ENCODE measurements around the gene REN.

REN gene

DNA sequence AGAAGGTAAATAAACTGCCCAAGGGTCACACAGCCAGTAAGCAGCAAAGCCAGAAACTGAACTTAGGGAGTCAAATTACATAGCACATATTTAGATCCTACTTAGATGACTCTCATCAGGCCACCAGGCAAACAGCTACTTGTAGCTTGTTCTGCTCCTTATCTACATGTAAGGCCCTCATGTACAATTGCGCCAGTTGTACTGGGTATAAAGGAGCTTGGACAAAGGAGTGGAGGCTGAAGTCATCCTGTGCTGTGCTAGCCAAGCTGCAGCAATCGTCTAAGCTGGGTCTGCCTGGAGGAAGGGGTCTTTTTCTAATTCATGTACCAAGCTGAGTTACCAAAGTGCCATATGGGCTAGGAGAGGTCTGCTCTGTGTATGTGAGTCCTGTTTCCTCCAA is 27.0 kb downstream of the REN start:
- in situ Hi-C loops (cut with MboI; ENCODE audit: low sequenced_read_pairs): no loop called here

GRCh38 chr1:204136814-204137213 is 29.3 kb downstream of the REN start:
- in situ Hi-C loops (cut with MboI; ENCODE audit: low sequenced_read_pairs): no loop called here

DNA sequence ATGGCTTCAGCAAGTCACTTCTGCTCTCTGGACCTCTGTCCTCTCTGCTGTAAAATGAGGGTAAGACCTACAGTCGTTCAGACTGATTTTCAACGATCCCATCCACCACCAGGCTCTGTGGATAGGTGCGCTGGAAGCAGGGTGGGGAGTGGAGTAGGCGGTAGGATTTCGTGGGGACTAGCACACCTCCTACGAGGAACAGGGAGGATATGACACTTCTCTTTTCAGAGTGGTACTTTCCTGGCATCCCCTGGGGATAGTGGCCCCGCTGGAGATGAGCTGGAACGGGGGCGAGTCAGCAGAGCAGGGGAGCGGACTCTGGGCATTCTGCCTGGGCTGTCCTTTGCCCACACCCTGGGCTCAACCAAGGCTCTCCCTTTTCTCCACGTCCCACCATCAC is 32.0 kb downstream of the REN start:
- in situ Hi-C loops (cut with MboI; ENCODE audit: low sequenced_read_pairs): no loop called here

DNA sequence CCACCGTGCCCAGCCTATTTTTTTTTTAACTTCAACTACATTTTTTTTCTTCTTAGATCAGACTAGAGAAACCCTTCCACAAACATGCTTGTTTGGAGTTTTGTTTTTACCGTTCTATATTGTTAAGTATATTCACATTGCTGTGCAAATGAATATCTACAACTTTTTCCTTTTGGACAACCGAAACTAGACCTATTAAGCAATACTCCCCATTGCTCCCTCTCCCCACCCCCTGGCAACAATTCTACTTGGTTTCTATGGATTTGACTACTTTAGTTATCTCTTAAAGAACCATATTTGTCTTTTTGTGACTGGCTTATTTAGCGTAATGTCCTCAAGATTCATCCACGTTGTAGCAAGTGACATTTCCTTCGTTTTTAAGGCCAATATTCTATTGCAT is 33.4 kb downstream of the REN start:
- in situ Hi-C loops (cut with MboI; ENCODE audit: low sequenced_read_pairs): no loop called here

GRCh38 chr1:204131978-204132377 is 34.2 kb downstream of the REN start:
- in situ Hi-C loops (cut with MboI; ENCODE audit: low sequenced_read_pairs): no loop called here

GRCh38 chr1:204130981-204131892 is 34.9 kb downstream of the REN start:
- in situ Hi-C loops (cut with MboI; ENCODE audit: low sequenced_read_pairs): no loop called here

DNA sequence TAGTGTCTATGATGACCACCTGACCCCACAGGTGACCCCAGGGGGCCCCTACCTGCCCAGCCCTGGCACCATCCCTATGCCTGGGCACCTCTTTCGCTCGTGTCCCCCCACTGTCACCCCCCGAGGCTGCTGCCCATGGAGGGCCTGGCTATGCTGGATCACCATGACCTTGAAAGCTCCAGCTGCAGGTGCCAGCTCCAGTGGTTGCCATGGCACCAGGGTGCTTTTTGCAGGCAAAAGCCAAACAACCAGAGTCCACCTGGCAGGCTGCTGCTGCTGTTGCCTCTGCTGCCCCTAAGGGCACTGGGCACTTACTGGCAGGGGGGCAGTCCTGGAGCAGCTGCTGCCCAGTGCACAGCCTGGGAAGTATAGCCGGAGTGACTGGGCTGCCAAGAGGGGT is 36.0 kb downstream of the REN start:
- in situ Hi-C loops (cut with MboI; ENCODE audit: low sequenced_read_pairs): no loop called here

DNA sequence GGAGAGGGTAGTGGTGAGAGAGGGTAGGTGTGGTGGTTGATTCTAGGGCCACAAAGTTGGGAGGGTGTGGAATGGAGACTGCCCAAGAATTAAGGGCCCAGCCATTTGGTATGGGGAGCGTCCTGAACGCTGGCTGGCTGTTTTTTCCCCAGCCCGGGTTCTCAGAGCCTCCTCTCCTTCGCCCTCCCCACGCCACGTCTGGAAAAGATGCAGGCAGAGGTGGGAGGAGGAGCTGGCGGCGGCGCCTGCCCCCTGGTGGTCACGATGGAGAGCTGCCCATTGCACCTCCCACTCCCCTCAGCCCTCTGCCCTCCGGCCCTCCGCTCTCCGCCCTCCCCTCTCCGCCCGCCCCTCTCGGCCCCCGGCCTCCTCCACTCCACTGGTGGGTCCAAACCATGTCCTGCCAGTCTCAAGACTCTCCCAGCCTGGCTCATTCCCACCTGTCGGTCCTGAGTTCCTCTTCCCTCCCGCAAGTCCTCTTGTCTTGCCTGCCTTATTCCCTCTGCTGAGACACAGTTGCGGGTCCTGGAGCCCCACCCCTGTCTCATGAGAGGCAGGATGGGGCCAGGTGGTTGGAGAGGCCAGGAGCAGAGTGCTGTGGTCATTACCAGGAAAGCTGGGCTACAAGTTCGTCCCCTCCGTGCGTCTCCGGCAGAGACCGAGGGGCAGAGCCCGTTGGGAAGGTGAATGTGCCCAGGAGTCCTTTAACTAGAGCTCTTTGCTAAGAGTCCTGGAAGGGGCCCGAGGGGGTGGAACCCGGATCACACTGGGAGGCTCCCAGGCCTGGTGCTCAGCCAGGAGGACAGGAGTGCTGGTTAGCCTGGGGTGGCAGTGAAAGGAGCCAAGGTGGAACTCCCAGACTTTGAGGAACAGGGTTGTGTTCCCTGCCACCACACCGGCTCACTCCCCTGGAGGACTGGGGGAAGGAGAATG is 36.9 kb downstream of the REN start:
- in situ Hi-C loops (cut with MboI; ENCODE audit: low sequenced_read_pairs): loop anchor here (5.0 kb wide), 1 partner anchor 257 kb away; no protein-coding TSS in a partner anchor

GRCh38 chr1:204128464-204128963 is 37.6 kb downstream of the REN start:
- in situ Hi-C loops (cut with MboI; ENCODE audit: low sequenced_read_pairs): loop anchor here (5.0 kb wide), 1 partner anchor 256 kb away; no protein-coding TSS in a partner anchor

- in situ Hi-C loops (cut with MboI; ENCODE audit: low sequenced_read_pairs): loop anchor here (5.0 kb wide), 1 partner anchor 255 kb away; no protein-coding TSS in a partner anchor
Observed at GRCh38 chr1:204127597-204128242, 38.4 kb downstream of the REN start.

DNA sequence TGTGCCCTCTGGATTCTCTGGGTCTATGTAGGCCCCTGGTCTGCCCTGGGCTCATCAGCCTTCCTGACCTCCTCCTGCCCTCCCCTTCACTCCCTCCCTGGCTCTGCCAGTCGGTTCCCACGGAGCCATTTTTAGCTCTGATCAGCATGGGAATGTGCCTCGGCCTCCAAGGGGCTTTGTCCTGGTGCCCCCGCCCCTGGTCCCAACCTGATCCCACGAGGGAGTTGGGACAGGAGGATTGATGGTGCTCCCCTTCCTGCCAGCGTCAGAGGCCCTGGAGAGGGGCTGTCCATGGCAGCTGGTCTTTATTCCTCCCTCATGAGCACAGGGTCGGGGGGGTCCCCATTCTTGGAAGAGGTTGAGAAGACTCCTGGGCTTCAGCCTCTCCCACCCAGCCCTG is 39.2 kb downstream of the REN start:
- in situ Hi-C loops (cut with MboI; ENCODE audit: low sequenced_read_pairs): loop anchor here (5.0 kb wide), 1 partner anchor 255 kb away; no protein-coding TSS in a partner anchor

DNA sequence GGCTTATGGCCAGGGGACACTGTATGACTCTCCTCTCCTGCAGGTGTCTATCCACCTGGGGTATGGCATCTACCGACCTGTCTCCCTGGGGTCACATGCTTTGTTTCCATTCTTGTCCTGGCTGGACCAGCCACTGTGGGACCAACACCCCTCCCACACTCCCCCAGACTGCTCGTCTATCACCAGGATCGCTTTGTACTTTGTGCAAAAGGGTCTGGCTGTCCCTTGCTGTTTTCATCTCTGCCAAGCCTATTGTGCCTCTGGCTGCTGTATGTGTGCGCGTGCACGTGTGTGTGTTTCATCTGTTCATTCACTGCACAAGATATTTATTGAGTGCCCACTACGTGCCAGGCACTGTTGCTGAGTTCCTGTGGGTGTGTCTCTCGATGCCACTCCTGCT is 39.8 kb downstream of the REN start:
- in situ Hi-C loops (cut with MboI; ENCODE audit: low sequenced_read_pairs): loop anchor here (5.0 kb wide), 1 partner anchor 254 kb away; no protein-coding TSS in a partner anchor

GRCh38 chr1:204125759-204126351 is 40.3 kb downstream of the REN start:
- in situ Hi-C loops (cut with MboI; ENCODE audit: low sequenced_read_pairs): loop anchor here (5.0 kb wide), 1 partner anchor 254 kb away; no protein-coding TSS in a partner anchor

DNA sequence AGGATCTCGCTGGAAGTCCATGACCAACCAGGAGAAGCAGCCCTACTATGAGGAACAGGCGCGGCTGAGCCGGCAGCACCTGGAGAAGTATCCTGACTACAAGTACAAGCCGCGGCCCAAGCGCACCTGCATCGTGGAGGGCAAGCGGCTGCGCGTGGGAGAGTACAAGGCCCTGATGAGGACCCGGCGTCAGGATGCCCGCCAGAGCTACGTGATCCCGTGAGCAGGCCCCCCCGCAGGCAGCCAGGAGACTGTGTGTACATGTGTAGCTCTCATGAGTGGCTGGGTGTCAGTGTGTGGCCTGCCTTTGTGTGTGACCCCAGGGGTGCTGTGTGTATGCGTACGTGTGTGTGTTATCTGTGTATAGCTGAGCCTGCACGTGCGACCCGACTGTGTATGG is 41.5 kb downstream of the REN start:
- in situ Hi-C loops (cut with MboI; ENCODE audit: low sequenced_read_pairs): loop anchor here (5.0 kb wide), 1 partner anchor 252 kb away; no protein-coding TSS in a partner anchor

GRCh38 chr1:204123376-204123775 is 42.8 kb downstream of the REN start:
- in situ Hi-C loops (cut with MboI; ENCODE audit: low sequenced_read_pairs): no loop called here

- in situ Hi-C loops (cut with MboI; ENCODE audit: low sequenced_read_pairs): no loop called here
Observed at GRCh38 chr1:204121840-204122555, 44.1 kb downstream of the REN start.

DNA sequence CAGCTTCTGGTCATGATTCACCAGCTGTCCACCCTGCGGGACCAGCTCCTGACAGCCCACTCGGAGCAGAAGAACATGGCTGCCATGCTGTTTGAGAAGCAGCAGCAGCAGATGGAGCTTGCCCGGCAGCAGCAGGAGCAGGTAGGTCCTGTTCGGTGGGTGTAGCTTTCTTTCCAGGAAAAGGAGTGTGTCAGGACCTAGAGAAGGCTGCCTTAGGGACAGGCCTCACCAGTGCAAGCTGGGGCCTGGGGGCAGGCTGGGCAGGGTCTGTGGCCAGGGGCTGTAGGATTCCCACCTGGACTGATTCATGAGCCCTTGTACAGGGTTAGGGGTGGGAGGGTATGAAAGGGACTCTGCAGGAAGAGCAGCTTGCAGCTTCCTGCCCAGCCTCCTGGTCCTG is 49.6 kb downstream of the REN start:
- in situ Hi-C loops (cut with MboI; ENCODE audit: low sequenced_read_pairs): no loop called here

DNA sequence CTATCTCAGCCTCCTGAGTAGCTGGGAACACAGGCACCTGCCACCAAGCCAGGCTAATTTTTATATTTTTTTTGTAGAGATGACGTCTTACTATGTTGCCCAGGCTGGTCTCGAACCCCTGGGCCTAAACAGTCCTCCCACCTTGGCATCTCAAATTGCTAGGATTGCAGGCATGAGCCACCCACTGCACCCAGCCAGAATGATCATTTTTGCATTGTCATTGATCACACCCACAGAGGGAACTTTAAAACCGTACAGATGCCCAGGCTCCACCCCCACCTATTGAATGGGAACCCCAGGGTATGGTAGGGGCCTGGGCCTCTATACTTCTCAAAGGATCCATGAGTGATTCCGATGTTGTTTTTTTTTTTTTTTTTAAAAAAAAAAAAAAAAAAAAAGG is 51.0 kb downstream of the REN start:
- in situ Hi-C loops (cut with MboI; ENCODE audit: low sequenced_read_pairs): no loop called here

GRCh38 chr1:204114606-204115005 is 51.5 kb downstream of the REN start:
- in situ Hi-C loops (cut with MboI; ENCODE audit: low sequenced_read_pairs): no loop called here

DNA sequence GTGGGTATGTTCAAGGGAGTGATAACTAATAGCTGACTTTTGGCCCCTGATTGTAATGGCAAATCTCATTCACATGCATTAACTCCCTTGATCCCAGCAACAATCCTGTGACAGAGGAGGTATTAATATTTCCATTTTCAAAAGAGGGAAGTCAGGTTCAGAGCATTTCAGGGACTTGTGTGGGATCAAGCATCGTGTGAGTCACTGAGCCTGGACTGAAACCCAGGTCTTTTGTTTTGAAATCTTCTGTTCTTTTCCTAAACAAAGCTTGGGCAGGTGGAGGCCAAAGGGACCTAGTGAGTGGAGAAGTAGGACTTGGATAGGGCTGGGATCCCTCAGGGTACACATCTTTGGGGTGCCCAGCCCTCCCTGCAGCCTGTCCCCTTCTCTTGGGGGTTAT is 52.2 kb downstream of the REN start:
- in situ Hi-C loops (cut with MboI; ENCODE audit: low sequenced_read_pairs): no loop called here
